T-helper 2 cell treated with Interferon-gamma antibody and Interleukin-4, amounts not matched to agents 100 ng/mL and 5 ng/mL, for 36 hours (primary cell): ENCODE data around the gene KLHDC9. TPM values are rescaled to one million over a fixed set of nuclear protein-coding genes. Genes with fewer than 3 reads are reported as not detected.

Experiments
- intact Hi-C: fragments of 100-400 bp; cut with micrococcal nuclease; formaldehyde crosslinking; loops from one replicate; pipeline ENCODE4 v1.15.1; 2023
- total RNA-seq: library from RNA; stranded (reverse); gene quantifications from 2 replicates; pipeline ENCODE4 v1.2.3, GENCODE V29; 2022

The KLHDC9 gene
- total RNA-seq, 1 donor from 2014 or later: not detected

DNA sequence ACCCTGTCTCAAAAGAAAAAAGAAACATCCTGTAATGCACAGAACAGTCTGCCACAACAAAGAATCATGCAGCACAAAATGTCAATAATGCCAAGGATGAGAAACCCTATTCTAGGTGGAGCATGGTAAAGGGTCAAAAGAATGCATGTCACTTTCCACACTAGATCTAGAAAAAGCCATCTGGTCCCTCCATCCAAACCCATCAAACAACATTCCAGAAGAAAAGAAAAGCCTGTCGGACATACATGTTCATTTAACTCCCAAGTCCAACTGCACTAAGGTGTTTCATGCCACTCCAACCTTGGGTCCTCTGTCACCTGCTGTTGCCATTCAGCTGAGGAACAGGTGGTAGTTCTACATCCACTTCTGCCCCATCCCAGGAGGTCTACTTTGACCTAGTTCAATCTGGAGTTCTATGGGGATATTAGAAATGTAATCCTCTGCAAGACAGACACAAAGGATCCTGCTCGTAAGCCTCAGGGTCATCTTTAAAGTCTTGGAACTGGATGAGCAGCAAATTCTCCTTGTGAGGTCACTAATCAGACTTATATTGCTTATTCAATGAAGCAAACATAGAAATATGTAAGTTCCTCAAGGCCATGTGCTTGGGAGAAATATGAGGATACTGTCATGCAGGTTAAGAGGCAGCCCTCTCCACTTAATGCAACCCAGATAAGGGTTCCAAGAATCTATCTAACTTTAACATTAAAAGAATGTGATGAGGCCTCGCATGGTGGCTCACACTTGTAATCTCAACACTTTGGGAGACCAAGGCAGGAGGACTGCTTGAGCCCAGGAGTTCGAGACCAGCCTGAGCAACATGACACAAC, 30.6 kb downstream of the KLHDC9 start:
- intact Hi-C loops: no loop called here

DNA sequence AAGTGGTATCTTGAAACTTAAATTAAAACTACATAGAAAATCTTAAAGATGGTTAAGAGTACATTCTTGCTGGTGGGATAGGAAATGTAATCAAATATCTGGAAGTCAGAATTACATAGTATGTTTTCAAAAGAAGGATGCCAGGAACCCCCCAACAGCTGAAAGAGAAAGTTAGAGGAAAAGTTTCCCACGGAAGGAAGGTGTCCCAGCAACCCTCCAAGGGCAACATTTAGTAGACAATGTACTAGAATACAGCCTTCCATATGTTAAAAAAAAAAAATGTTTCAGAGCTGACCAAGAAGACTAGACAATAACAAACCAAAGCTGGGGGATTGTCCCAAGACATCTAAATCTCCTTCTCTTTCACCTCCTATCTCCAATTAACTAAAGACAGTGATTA, 32.1 kb downstream of the KLHDC9 start:
- intact Hi-C loops: loop anchor here (10.0 kb wide), 1 partner anchor 135 kb away; no protein-coding TSS in a partner anchor

DNA sequence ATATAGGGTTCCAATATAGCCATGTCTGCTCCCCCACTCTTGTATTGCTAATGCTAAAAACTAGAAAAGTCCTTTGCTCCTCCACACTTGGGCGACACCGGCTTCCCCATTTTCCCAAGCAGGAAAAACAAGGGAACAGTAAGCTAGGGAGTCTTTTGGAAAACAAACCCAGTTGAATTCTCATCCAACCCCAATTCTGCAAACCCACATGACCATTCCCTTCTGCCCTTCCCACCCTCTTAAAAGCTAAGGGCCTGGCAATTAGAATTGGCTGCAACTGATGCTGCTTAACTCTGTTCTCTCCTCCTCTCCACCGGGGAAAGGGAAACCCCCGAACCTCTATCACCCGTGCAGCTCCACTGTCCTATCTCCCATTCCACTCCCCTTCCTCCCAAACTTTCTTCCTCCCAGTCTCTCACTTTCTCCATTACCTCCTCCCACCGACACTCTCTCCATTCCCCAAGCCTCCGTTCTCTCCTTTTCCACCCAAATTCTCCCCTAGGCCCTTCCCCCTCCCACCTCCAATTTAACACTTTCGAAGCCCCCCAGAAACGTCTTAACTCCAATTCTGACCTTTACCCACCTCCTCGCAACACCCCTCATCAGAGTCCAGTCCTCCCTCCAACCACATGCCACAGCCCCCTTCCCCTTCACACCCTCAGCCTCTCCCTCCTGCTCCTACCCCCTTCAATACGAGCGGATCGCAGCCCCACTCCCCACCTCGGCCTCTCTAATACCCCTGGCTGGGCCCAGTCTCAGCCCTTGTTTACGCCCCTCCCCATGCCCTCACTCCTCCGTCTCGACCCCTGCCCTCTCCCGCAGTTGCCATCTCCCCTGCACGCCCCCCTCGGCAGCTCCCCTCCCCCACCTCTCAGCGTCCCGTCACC, 33.6 kb downstream of the KLHDC9 start:
- intact Hi-C loops: loop anchor here (1.0 to 10.0 kb wide), 5 partner anchors 13 to 137 kb away; partner anchors contain the start of genes NIT1, PFDN2, PPOX and UFC1

GRCh38 chr1:161132410-161133219, 34.5 kb downstream of the KLHDC9 start, which contains the start of gene DEDD:
TSS of gene DEDD (minus strand) at chr1:161132667. CDS start at chr1:161124462, 8,205 bp downstream.
- intact Hi-C loops: loop anchor here (1.0 to 10.0 kb wide), 5 partner anchors 14 to 138 kb away; partner anchors contain the start of genes NIT1, PFDN2, PPOX and UFC1

GRCh38 chr1:161133220-161133740, 35.1 kb downstream of the KLHDC9 start:
- intact Hi-C loops: loop anchor here (2.0 to 10.0 kb wide), 2 partner anchors 62 to 138 kb away; no protein-coding TSS in a partner anchor

DNA sequence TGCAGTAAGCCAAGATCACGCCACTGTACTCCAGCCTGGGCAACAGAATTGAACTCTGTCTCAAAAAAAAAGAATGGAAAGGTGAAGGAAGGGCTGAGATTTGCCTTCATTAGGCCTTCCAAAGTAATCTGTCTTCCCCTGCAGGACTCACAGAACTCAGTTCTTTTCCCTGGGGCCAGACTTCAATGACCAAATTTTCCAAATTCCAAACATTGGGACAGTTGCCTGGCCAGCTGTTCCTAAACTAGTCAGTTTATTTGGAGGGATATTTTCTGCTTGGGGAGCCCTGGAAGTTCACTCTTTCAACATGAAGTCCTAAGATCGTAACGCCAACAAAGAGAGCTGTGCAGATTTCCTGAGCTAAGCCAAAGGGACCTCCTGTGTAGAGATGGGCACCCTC, 39.7 kb downstream of the KLHDC9 start:
- intact Hi-C loops: loop anchor here (10.0 kb wide), 1 partner anchor 143 kb away; no protein-coding TSS in a partner anchor

DNA sequence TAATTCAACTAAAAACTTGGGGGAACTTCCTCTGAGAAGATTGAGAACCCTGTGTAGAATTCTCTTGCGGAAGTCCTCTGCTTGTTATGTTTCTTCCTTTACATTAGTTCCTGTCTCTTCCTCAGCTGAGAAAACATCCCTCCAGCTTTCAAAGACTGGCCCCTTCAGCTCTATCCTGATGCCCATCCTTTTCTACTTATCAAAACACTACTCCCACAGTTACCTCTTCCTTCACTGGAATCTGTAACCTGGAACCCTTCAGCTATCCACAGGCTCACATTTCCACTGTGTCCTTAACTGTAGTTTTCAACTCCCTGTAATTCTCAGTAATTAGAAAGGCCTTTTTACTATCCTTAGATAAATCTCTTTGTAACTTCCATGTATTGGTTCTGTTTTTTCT, 40.3 kb downstream of the KLHDC9 start:
- intact Hi-C loops: loop anchor here (10.0 kb wide), 1 partner anchor 144 kb away; no protein-coding TSS in a partner anchor

- intact Hi-C loops: loop anchor here (1.0 to 10.0 kb wide), 2 partner anchors 67 to 145 kb away; no protein-coding TSS in a partner anchor
Observed at GRCh38 chr1:161139766-161140165, 41.6 kb downstream of the KLHDC9 start.

DNA sequence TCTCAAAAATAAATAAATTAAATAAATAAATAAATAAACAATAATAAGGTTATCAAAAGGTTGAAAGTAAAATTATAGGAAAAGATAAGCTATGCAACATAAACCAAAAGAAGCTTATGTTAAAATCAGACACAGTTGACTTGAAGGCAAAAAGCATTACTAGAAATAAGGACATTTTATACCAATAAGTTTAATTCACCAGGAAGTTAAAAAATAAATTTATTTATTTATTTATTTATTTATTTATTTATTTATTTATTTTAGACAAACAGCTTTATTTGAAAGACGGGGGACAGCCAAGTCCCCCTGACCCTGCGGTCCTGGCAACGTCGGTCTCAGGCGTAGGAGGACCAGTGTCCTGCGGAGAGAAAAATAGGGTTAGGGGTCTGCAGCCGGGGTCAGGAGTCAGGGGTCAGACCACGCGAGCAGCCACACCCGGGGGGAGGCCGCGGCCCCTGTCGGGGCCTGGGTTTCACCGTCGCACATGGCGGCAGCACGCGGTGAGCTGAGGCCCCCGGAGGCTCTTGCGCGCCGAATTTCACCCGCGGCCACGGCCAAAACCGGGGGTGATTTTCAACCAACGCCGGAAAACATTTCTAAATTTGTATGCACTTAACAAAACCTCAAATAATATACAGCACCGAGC, 42.7 kb downstream of the KLHDC9 start:
- intact Hi-C loops: no loop called here

DNA sequence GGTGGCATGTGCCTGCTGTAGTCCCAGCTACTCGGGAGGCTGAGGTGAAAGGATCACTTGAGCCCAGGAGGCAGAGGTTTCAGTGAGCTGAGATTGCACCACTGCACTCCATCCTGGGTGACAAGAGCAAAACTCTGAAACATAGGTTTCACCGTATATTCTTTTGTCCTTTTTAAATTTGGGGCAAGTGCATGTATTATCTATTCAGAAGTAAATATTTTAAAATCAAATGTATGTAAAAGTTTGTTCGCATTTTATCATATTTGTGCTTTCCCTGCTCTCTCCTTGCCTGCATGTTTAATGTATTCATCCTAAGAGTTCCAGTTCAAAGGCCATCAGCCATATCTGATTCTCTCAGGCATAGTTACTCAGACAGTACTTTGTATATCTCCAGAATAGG, 47.7 kb downstream of the KLHDC9 start:
- intact Hi-C loops: no loop called here

Other genes with a start within 250 kb of the KLHDC9 start
- 0.70 and 0.84 TPM in 2 replicates for gene CD244, start 235.5 kb upstream of the KLHDC9 start, total RNA-seq
- not detected in 2 replicates for gene ITLN1, start 213.2 kb upstream of the KLHDC9 start, total RNA-seq
- gene ITLN2, start 143.6 kb upstream of the KLHDC9 start, total RNA-seq: not detected in 2 replicates
- gene F11R, start 77.2 kb upstream of the KLHDC9 start, total RNA-seq: 11.1 and 16.8 TPM in 2 replicates
- 44.5 and 52.1 TPM in 2 replicates for gene TSTD1, start 59.4 kb upstream of the KLHDC9 start, total RNA-seq
- gene USF1, start 52.4 kb upstream of the KLHDC9 start, total RNA-seq: 75.8 and 78.5 TPM in 2 replicates
- gene ARHGAP30, start 28.5 kb upstream of the KLHDC9 start, total RNA-seq: 266 and 271 TPM in 2 replicates
- gene NECTIN4, start 8.8 kb upstream of the KLHDC9 start, total RNA-seq: 0.05 and 0.18 TPM in 2 replicates
- gene PFDN2, start 19.7 kb downstream of the KLHDC9 start, total RNA-seq: 65.1 and 73.9 TPM in 2 replicates
- gene NIT1, start 19.7 kb downstream of the KLHDC9 start, total RNA-seq: 34.8 and 35.8 TPM in 2 replicates
- 33.8 and 35.2 TPM in 2 replicates for gene DEDD, start 34.3 kb downstream of the KLHDC9 start, total RNA-seq
- 111 and 116 TPM in 2 replicates for gene UFC1, start 55.6 kb downstream of the KLHDC9 start, total RNA-seq
- gene USP21, start 61.1 kb downstream of the KLHDC9 start, total RNA-seq: 30.9 and 35.3 TPM in 2 replicates
- gene PPOX, start 68.1 kb downstream of the KLHDC9 start, total RNA-seq: 29.6 and 36.3 TPM in 2 replicates
- 49.4 and 52.1 TPM in 2 replicates for gene B4GALT3, start 79.1 kb downstream of the KLHDC9 start, total RNA-seq
- gene ADAMTS4, start 100.7 kb downstream of the KLHDC9 start, total RNA-seq: 0.30 and 1.0 TPM in 2 replicates
- 81.5 and 83.0 TPM in 2 replicates for gene NDUFS2, start 104.0 kb downstream of the KLHDC9 start, total RNA-seq
- gene FCER1G, start 116.9 kb downstream of the KLHDC9 start, total RNA-seq: 2.5 and 3.1 TPM in 2 replicates
- gene APOA2, start 125.3 kb downstream of the KLHDC9 start, total RNA-seq: not detected in 2 replicates
- 23.3 and 24.0 TPM in 2 replicates for gene TOMM40L, start 127.7 kb downstream of the KLHDC9 start, total RNA-seq
- gene NR1I3, start 139.8 kb downstream of the KLHDC9 start, total RNA-seq: not detected in 2 replicates
- gene PCP4L1, start 160.4 kb downstream of the KLHDC9 start, total RNA-seq: not detected in 2 replicates
- gene MPZ, start 211.6 kb downstream of the KLHDC9 start, total RNA-seq: 2.7 and 3.0 TPM in 2 replicates
- 167 and 174 TPM in 2 replicates for gene SDHC, start 216.0 kb downstream of the KLHDC9 start, total RNA-seq